Fibroblast of skin of abdomen (primary cell): ENCODE results near the gene NPAS2.

ENCODE experiments used
- DNase-seq: peaks from one replicate; pipeline ENCODE4 v3.0.0-alpha.2; 2013

NPAS2 gene

DNA sequence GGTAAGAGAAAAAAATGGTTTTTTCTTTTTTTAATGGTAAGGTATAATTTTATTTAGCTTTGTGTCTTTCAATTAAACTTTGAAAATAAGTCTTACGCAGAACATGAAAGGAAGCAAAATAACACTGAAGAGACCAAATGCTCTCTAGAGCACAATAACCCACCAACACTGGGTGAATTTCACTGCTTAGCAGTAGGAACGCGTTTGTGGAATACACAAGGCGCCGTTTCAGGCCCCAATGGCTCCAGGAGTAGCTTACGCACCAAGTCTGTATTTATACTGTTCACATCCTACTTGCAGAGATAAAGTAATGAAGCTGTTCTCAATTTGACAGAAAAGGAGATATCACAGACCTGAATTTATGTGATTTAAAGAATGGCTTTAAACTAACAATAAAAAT, 205.6 kb downstream of the NPAS2 start:
- no peak for DNase-seq

- no peak for DNase-seq
Measured at GRCh38 chr2:101026253-101026701, 206.3 kb downstream of the NPAS2 start.

- DNase-seq, result no peak
Measured at GRCh38 chr2:101026923-101027469, 207.1 kb downstream of the NPAS2 start.

DNA sequence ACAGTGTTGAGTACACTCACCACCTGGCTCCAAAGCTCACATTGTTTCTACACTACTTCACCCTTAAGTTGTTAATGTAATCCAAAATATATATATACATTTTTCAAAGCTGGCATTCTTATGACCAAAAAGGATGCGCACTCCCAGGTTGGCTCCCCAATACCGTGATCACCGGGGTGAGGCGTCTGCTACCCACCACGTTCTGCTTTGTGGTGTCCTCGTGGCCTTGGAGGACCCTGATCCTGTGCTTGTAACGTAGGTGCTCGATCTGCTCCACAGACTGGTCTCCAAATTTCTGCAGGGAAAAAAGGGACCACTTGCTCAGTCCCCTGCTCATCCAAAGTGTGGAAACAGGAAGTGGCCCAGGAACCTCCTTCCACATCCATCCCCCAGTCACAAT, 207.9 kb downstream of the NPAS2 start:
- DNase-seq, result no peak

DNA sequence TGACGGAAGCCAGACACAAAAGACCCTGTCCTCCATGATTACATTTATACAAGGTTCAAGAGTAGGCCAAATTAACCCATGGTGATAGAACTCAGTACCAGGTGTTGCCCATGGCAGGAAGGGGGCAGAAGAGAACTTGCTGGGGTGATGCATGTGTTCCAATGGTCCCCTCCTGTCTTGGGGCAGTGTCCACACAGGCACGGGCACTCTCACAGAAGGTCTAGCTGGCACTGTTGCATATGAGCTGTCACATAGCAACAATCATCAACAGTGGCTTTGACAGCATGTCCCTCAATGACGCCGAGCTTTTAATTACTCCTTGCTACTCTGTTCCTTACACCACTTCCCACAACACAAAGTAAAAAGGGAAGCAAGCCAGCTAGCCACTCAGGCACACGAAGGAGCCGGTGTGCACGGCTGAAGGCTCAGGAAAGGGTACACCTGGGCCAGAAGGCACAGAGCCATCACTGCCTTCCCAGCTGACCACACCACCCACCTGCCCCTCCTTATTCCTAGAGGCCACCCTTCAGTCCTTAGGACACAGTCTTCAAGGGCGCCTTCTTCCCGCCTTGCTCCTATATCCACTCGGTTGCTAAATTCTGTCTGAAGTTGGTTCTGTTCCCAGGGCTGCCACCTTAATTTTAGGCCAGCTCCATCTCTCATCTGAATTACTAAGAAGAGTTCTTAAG, 211.1 kb downstream of the NPAS2 start:
- DNase-seq, result no peak

DNA sequence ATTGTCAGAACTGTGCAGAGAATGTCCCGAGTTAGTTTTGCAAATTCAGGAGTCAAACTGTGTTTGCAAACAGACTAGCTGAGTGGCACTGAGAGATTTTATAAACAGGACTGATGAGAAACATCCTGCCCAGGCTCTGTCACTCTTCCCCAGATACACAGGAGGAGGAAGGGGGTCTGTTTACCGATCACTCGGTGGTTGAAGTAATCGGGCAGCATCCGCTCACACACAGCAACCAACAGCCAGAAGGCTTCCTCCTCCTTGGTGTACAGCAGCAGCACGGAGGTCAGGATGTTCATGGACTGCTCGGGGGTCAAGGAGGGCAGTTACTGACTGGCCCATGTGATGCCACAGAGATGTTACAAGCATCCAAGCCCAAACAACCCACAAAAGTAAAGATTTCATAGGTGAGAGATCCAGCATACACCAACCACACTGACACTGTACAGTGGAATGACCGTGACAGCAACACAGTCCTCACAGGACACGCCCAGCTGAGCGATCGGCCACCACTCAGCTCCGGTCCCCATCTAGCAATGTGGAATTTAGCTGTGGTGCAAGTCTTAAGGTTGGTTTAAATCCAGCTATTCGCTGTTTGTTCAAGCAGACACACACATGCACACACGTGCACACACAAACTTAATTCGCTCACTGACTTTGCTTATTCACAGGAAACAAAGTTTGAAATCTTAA, 212.3 kb downstream of the NPAS2 start:
- no peak for DNase-seq

- peak; percentile 39 for DNase-seq
Measured at GRCh38 chr2:101036562-101036961, 216.6 kb downstream of the NPAS2 start.

DNA sequence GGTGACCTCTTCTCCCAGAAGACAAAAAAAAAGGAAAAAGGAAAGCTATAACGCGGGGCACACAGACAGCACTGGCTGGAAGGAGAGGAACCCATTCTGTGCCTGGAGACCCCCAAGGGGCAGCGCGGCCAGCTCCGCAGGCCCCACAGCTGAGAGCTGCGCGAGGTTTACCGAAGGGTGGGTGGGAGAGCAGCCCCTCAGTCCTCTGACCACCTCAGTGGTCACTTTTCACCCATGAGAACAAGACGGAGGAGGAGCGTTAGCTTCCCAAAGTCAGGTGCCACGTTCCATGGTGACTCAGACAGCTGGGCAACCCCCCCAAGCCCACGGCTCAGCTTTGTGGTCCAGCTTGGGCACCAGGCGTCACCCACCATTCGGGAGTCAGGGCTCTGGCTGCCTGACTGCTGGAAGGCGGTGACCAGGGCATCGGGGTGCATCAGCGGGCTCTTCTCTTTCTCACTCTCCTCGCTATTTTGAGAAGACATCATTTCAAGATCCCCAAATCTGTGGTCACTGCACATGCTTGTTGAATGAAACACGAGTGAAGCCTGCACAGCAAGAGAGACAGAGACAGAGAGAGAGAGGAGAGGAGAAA, 217.3 kb downstream of the NPAS2 start:
- no peak for DNase-seq

DNA sequence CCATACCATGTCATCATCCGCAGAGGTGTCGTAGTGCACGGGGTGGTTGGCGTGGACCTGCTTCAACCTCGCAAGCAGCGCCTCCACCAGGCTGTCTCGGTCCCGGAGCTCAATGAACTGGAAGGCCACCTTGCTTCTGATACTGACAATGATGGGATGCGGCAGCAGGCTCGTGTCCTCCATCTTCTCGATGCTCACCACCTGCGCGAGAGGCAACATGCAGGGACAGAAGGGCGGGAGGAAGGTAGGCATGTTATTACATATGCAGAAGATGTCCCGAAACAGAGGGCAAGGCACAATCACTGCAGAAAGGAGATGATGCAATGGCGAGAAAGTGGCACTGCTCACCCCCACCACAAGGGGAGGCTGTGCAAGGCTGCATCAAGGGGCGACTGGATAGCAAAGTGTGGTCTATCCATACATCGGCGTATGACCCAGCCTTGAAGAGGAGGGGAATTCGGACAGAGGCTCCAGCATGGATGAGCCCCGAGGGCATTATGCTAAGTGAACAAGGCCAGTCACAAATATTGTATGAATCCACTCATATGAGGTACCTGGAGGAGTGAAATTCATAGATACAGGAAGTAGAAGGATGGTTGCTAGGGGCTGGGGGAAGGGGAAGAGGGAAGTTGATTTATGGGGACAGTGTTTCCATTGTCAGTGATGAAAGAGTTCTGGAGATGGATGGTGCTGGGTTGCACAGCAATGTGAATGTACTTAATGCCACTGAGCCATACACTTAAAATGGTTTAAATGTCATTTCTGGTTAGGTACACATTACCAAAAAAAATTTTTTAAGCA, 218.7 kb downstream of the NPAS2 start:
- DNase-seq, result no peak

- DNase-seq, result no peak
Measured at GRCh38 chr2:101040072-101040471, 220.1 kb downstream of the NPAS2 start.

DNA sequence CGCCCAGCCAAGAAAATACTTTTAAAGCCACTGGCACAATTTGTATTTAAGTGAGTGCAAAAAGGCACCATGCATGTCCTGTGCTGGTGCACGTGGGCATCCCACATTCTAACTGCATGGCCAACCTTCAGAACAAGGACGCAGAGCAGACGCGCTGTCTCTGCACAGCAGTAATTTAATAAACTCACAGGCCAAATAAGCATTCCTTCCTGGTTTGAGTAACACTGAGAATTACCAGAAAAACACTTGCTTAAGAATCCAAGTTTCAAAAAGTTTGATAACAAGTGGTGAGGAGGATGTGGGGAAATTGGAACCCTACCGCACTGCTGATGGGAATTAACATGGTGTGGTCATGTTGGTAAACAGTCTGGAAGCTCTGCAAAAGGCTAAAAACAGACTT, 220.8 kb downstream of the NPAS2 start:
- DNase-seq, result no peak

- no peak for DNase-seq
Measured at GRCh38 chr2:101041413-101041812, 221.5 kb downstream of the NPAS2 start.

- no peak for DNase-seq
Measured at GRCh38 chr2:101045330-101045729, 225.4 kb downstream of the NPAS2 start.
